Coronary artery (tissue), 2 donors: ENCODE measurements around the gene ANKS3.

ENCODE experiments used
- DNase-seq: peaks from one replicate; pipeline ENCODE4 v3.0.0-alpha.2; 2017; ENCODE audit warnings: low spot score
- H3K27ac ChIP-seq, 2 donors: fragments of 200-600 bp; sonication (generic); one replicate each; pipeline ENCODE4 v1.5.1; 2016 to 2019
- H3K4me3 ChIP-seq: fragments of 200-600 bp; sonication (generic); 2 replicates; pipeline ENCODE4 v1.5.1; 2016; ENCODE audit warnings: mild to moderate bottlenecking, moderate library complexity
- TF ChIP-seq, protein P1 (sequence below): fragments of 200-600 bp; sonication (generic); IDR thresholded peaks from one replicate; pipeline ENCODE4 v1.5.1; 2019; ENCODE audit warnings: antibody characterized with exemption

Gene ANKS3

DNA sequence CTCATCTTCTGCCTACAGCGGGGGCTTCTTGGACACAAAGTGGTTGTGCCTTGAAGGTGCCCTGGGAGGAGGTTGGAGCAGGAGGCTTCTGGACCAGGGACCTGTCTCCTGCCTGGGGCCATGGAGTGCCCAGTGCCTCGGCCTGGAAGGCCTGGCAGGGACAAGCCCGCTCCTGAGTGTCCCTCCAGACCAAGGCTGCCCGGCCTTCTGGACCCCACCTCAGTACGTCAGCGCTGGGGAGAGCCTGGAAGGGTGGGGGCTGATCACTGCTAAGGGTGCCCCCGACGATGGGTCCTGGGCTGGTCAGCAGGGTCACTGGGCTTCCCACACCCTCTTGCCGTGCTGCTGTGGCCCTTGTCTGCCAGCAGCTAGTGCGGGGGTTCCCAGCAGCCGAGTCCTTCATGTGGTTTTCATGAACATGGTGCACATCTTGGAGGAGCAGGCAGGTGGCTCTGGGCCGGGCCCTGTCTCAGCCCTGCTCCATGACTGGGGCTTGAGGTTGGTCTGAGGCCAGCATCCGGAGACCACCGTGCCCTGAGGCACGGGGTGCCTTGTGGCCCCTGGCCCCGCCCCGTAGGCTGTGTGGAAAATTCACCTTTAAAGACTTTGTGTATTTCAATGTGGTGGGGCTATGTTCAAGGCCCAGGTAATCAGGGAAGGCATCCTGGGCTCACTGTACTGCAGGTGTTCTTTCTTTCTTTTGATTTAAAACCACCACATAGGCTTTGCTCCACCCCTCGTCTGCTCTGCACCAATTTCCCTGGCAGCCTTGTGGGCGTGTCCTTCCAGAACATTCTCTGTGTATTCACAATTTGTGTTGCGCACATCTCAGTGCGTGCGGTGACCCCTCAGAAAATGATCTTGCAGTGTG, 87.1 kb downstream of the ANKS3 start:
- DNase-seq = no peak
- TF ChIP-seq, protein P1, sequence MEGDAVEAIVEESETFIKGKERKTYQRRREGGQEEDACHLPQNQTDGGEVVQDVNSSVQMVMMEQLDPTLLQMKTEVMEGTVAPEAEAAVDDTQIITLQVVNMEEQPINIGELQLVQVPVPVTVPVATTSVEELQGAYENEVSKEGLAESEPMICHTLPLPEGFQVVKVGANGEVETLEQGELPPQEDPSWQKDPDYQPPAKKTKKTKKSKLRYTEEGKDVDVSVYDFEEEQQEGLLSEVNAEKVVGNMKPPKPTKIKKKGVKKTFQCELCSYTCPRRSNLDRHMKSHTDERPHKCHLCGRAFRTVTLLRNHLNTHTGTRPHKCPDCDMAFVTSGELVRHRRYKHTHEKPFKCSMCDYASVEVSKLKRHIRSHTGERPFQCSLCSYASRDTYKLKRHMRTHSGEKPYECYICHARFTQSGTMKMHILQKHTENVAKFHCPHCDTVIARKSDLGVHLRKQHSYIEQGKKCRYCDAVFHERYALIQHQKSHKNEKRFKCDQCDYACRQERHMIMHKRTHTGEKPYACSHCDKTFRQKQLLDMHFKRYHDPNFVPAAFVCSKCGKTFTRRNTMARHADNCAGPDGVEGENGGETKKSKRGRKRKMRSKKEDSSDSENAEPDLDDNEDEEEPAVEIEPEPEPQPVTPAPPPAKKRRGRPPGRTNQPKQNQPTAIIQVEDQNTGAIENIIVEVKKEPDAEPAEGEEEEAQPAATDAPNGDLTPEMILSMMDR = no peak
- Histone ChIP-seq H3K27ac (no peak overlapping the region), H3K4me3 (no peak overlapping the region)
